H1 (cell line): ENCODE data around the gene CSF3. TPM values are rescaled to one million over a fixed set of nuclear protein-coding genes. Genes with fewer than 3 reads are reported as not detected.

Experiments used
- CTCF ChIA-PET: fragments of 300-600 bp; sonication (Branson Sonifier 250); formaldehyde crosslinking; loops from one replicate; lab custom pipeline; 2021; ENCODE audit not compliant: partially characterized antibody; lab: Charles Lee
- POLR2A ChIA-PET: fragments of 300-600 bp; sonication (Branson Sonifier 250); formaldehyde crosslinking; loops from one replicate; lab custom pipeline; 2021; ENCODE audit warnings: inconsistent platforms; ENCODE audit not compliant: partially characterized antibody; lab: Charles Lee
- DNase-seq, 2 experiments: peaks; one replicate each; pipeline versions ENCODE4 v3.0.0 to v3.0.0-alpha.2; 2010 to 2022; ENCODE audit warnings: low spot score in 2 of 2, low read depth in 1 of 2, mixed read lengths in 1 of 2
- FAIRE-seq: peaks from 2 replicates; lab custom pipeline; 2011; peaks lifted over from hg19 to GRCh38; lab: Jason Lieb, UNC
- H2AFZ ChIP-seq: 2 replicates; pipeline ENCODE4 v1.8.1; 2012; ENCODE audit warnings: low read length, inconsistent platforms
- H2AK5ac ChIP-seq: 2 replicates; pipeline ENCODE4 v1.6.1; 2013; ENCODE audit warnings: low read depth, low read length
- H2BK120ac ChIP-seq: replicated peaks from 2 replicates; pipeline ENCODE3; 2013; ENCODE audit warnings: low read depth, low read length, inconsistent platforms
- H2BK12ac ChIP-seq: 2 replicates; pipeline ENCODE4 v1.6.1; 2013; ENCODE audit warnings: low read depth, low read length
- H2BK15ac ChIP-seq: 2 replicates; pipeline ENCODE4 v1.6.1; 2013; ENCODE audit warnings: low read length
- H2BK20ac ChIP-seq: 2 replicates; pipeline ENCODE4 v1.6.1; 2013; ENCODE audit warnings: low read length
- H2BK5ac ChIP-seq: 2 replicates; pipeline ENCODE4 v1.6.1; 2013; ENCODE audit warnings: low read depth, low read length
- H3K14ac ChIP-seq: 2 replicates; pipeline ENCODE4 v1.6.1; 2013; ENCODE audit warnings: inconsistent platforms; ENCODE audit not compliant: insufficient read length
- H3K18ac ChIP-seq: 2 replicates; pipeline ENCODE4 v1.6.1; 2013; ENCODE audit warnings: low read length; ENCODE audit errors: extremely low read depth
- H3K23ac ChIP-seq: 2 replicates; pipeline ENCODE4 v1.6.1; 2013; ENCODE audit warnings: inconsistent platforms; ENCODE audit not compliant: insufficient read length
- H3K23me2 ChIP-seq: 2 replicates; pipeline ENCODE4 v1.6.1; 2013; ENCODE audit warnings: low read depth, low read length
- H3K27ac ChIP-seq: 2 replicates; pipeline ENCODE4 v1.6.1; 2011; ENCODE audit warnings: low read depth, low read length, inconsistent platforms
- H3K27me3 ChIP-seq, 4 experiments: replicated peaks in 1 of 4; 1 replicate in 1 of 4; 2 replicates in 3 of 4; pipeline versions ENCODE4 v1.6.1 to v1.8.1; 2011 to 2013; ENCODE audit warnings: low read length in 3 of 4, mild to moderate bottlenecking in 3 of 4, inconsistent platforms in 2 of 4, mixed read lengths in 2 of 4, moderate library complexity in 1 of 4; ENCODE audit not compliant: control insufficient read depth in 3 of 4, insufficient read depth in 3 of 4; ENCODE audit errors: extremely low read depth in 1 of 4
- H3K36me3 ChIP-seq, 4 experiments: 2 replicates each; pipeline versions ENCODE4 v1.6.1 to v1.8.1; 2011 to 2013; ENCODE audit warnings: mild to moderate bottlenecking in 4 of 4, low read length in 3 of 4, moderate library complexity in 2 of 4, control low read depth in 1 of 4, inconsistent platforms in 1 of 4; ENCODE audit not compliant: insufficient read depth in 4 of 4, control insufficient read depth in 2 of 4
- H3K4ac ChIP-seq: replicated peaks from 2 replicates; pipeline ENCODE3; 2013; ENCODE audit warnings: low read length, low read depth, mixed read lengths, inconsistent platforms; ENCODE audit not compliant: insufficient read length
- H3K4me1 ChIP-seq, 4 experiments: replicated peaks in 1 of 4; 1 replicate in 1 of 4; 2 replicates in 3 of 4; pipeline versions ENCODE4 v1.6.1 to v1.8.1; 2011 to 2013; ENCODE audit warnings: low read length in 3 of 4, inconsistent platforms in 2 of 4, mixed read lengths in 1 of 4; ENCODE audit not compliant: insufficient read depth in 4 of 4, control insufficient read depth in 3 of 4
- H3K4me2 ChIP-seq, 2 experiments: 2 replicates each; pipeline versions ENCODE4 v1.6.1 to v1.8.1; 2011 to 2013; ENCODE audit warnings: low read depth in 2 of 2, low read length in 2 of 2, control low read depth in 1 of 2, inconsistent platforms in 1 of 2, mild to moderate bottlenecking in 1 of 2; ENCODE audit not compliant: insufficient read depth in 1 of 2
- H3K4me3 ChIP-seq, 4 experiments: fragments of 200-600, 300-600 bp in 1 of 4; sonication (generic), shearing (Covaris generic), sonication (Bioruptor Twin) in 1 of 4; 2 replicates each; pipeline versions ENCODE4 v1.5.1 to v1.8.1; 2011 to 2016; ENCODE audit warnings: low read length in 4 of 4, low read depth in 3 of 4, control low read depth in 2 of 4, inconsistent platforms in 2 of 4, mild to moderate bottlenecking in 2 of 4, mixed read lengths in 1 of 4, moderate library complexity in 1 of 4; ENCODE audit not compliant: insufficient read depth in 2 of 4; ENCODE audit errors: extremely low read depth in 1 of 4
- H3K56ac ChIP-seq: replicated peaks from 2 replicates; pipeline ENCODE3; 2013; ENCODE audit warnings: low read depth, mild to moderate bottlenecking, mixed read lengths, low read length, inconsistent platforms; ENCODE audit not compliant: insufficient read length
- H3K79me1 ChIP-seq: 2 replicates; pipeline ENCODE4 v1.6.1; 2013; ENCODE audit warnings: low read depth, low read length, control low read depth
- H3K79me2 ChIP-seq, 2 experiments: 2 replicates each; pipeline versions ENCODE4 v1.6.1 to v1.8.1; 2012 to 2013; ENCODE audit warnings: low read length in 2 of 2, mild to moderate bottlenecking in 2 of 2, inconsistent platforms in 1 of 2; ENCODE audit not compliant: insufficient read depth in 2 of 2, control insufficient read depth in 1 of 2
- H3K9ac ChIP-seq, 4 experiments: replicated peaks in 1 of 4; 1 replicate in 1 of 4; 2 replicates in 3 of 4; pipeline versions ENCODE4 v1.6.1 to v1.8.1; 2011 to 2013; ENCODE audit warnings: low read depth in 3 of 4, low read length in 3 of 4, control low read depth in 2 of 4, mild to moderate bottlenecking in 2 of 4, moderate library complexity in 2 of 4, inconsistent platforms in 1 of 4; ENCODE audit errors: extremely low read depth in 1 of 4
- H3K9me3 ChIP-seq, 2 experiments: 2 replicates each; pipeline versions ENCODE4 v1.6.1 to v1.8.1; 2012 to 2013; ENCODE audit warnings: mild to moderate bottlenecking in 2 of 2, moderate library complexity in 2 of 2, control low read depth in 1 of 2, inconsistent platforms in 1 of 2, low read depth in 1 of 2, low read length in 1 of 2, mixed read lengths in 1 of 2; ENCODE audit not compliant: insufficient read depth in 2 of 2
- H4K20me1 ChIP-seq, 2 experiments: replicated peaks in 1 of 2; 2 replicates each; pipeline versions ENCODE3 to v1.8.1; 2011 to 2013; ENCODE audit warnings: inconsistent platforms in 2 of 2, low read length in 2 of 2, mild to moderate bottlenecking in 1 of 2; ENCODE audit not compliant: insufficient read depth in 2 of 2, control insufficient read depth in 1 of 2
- H4K5ac ChIP-seq: 2 replicates; pipeline ENCODE4 v1.6.1; 2013; ENCODE audit warnings: low read length, low read depth, mixed read lengths, inconsistent platforms; ENCODE audit not compliant: insufficient read length
- H4K8ac ChIP-seq: 2 replicates; pipeline ENCODE4 v1.8.0; 2013; ENCODE audit warnings: mild to moderate bottlenecking, moderate library complexity, low read length, inconsistent platforms; ENCODE audit not compliant: insufficient read depth; ENCODE audit errors: extremely low read depth
- H4K91ac ChIP-seq: replicated peaks from 2 replicates; pipeline ENCODE3; 2013; ENCODE audit warnings: low read length, mixed read lengths, inconsistent platforms; ENCODE audit not compliant: insufficient read length
- HDAC6 ChIP-seq: IDR thresholded peaks from one replicate; pipeline ENCODE4 v1.7.1; 2012; ENCODE audit warnings: low read depth, mild to moderate bottlenecking, inconsistent platforms, low read length, moderate library complexity
- MAFK ChIP-seq: IDR thresholded peaks from 2 replicates; pipeline ENCODE4 v1.6.1; 2012; ENCODE audit warnings: low read depth, mild to moderate bottlenecking, improper control_type of control experiment, low read length
- RBBP5 ChIP-seq: IDR thresholded peaks from 2 replicates; pipeline ENCODE4 v1.7.1; 2012; ENCODE audit warnings: low read depth, mild to moderate bottlenecking, inconsistent platforms, low read length, moderate library complexity, borderline replicate concordance
- TAF1 ChIP-seq: IDR thresholded peaks from 2 replicates; pipeline ENCODE4 v1.6.1; 2011; ENCODE audit warnings: mild to moderate bottlenecking, low read depth, low read length
- ZNF274 ChIP-seq: IDR thresholded peaks from 2 replicates; pipeline ENCODE4 v1.7.0; 2012; ENCODE audit warnings: low read length, borderline replicate concordance; ENCODE audit errors: extremely low read depth
- WGBS, 2 experiments: shearing (Covaris generic) in 1 of 2; methylation state at CpG; one replicate each; pipeline versions ENCODE4 v1.1.6 to v1.1.7; 2013 to 2015; ENCODE audit warnings: low lambda C conversion rate in 2 of 2, mixed read lengths in 2 of 2, inconsistent platforms in 1 of 2, low coverage in 1 of 2, missing lambda C conversion rate in 1 of 2; ENCODE audit not compliant: insufficient replicate concordance in 2 of 2, insufficient coverage in 1 of 2, insufficient read length in 1 of 2; ENCODE audit errors: extremely low coverage in 1 of 2, missing lambda C conversion rate in 1 of 2; 5-methylcytosine and 5-hydroxymethylcytosine counted together
- polyA plus RNA-seq, 7 experiments: library from polyadenylated mRNA; depleted of rRNA in 3 of 7; stranded (reverse) in 5 of 7; unstranded in 2 of 7; fragments of >200 nt in 5 of 7; fragments of 200-250 nt in 2 of 7; gene quantifications; 1 replicate in 5 of 7; 2 replicates in 1 of 7; 4 replicates in 1 of 7; pipeline versions ENCODE4 v1.2.1 to v1.2.3, GENCODE V29; 2011 to 2013; ENCODE audit warnings: missing spikeins in 2 of 7, mixed read lengths in 2 of 7
- total RNA-seq: library from RNA; stranded (reverse); fragmentation: NEBNext Ultra II Directional; extraction: Animal tissue kit (Norgen Biotek cat#: 25700); gene quantifications from 2 replicates; pipeline ENCODE4 v1.2.1, GENCODE V29; 2021

The CSF3 gene
- total and polyA plus RNA-seq, 2 of the 8 experiments (the other 6 are each of a cell fraction or from before 2014, with no cell fraction given): 0.03 TPM; not detected in 1

DNA sequence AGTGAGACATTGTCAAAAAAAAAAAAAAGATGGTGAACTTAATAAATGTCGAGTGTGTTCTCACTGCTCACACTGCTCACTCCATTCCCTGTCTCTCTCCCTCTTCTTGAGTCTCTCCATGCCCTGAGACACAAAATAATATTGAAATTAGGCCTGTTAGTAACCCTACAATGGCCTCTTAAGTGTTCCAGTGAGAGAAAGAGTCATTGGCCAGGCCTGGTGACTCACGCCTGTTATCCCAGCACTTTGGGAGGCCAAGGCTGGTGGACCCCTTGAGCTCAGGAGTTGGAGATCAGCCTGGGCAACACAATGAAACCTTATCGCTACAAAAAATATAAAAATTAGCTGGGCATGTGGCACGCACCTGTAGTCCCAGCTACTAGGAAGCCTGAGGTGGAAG, 16.2 kb upstream of the CSF3 start:
- no peak overlapping the region for H3K56ac ChIP-seq
- H4K5ac ChIP-seq: no peak overlapping the region
- FAIRE-seq (no peak), DNase-seq (no peak)
- no peak overlapping the region for H3K4me2 ChIP-seq
- no peak overlapping the region for H3K27ac ChIP-seq
- no peak overlapping the region for H2AK5ac ChIP-seq
- peaks cover 0 to 4% of the 10 kb centered on the region in 2 experiments for H4K20me1 ChIP-seq
- no peak overlapping the region for H2BK120ac ChIP-seq
- no peak overlapping the region for H3K4ac ChIP-seq
- H3K79me1 ChIP-seq: no peaks in the 10 kb centered on the region
- H4K8ac ChIP-seq: no peak overlapping the region
- H3K27me3 ChIP-seq: no peaks in the 10 kb centered on the region
- no peak overlapping the region for H2BK5ac ChIP-seq
- no peak overlapping the region for H3K18ac ChIP-seq
- no peak overlapping the region for H4K91ac ChIP-seq
- no peak overlapping the region for H2AFZ ChIP-seq
- H3K4me1 ChIP-seq: no peaks in the 10 kb centered on the region
- H3K9ac ChIP-seq: no peak overlapping the region
- H2BK15ac ChIP-seq: no peak overlapping the region
- ChIA-PET CTCF (interaction anchor here (0.7 to 2.5 kb wide), 4 partner anchors 11 to 540 kb away, joined by 3 to 11 read pairs (median 6); no protein-coding TSS in a partner anchor), POLR2A (interaction anchor here (1.2 to 3.0 kb wide), 4 partner anchors 9 to 19 kb away, joined by 3 to 13 read pairs (median 4); partner anchors contain the start of gene PSMD3)
- WGBS, 2 experiments: 91% methylated on average over 4 of the region's 4 CpGs; no CpG with 5 or more reads in 1 of the 2 experiments
- TF ChIP-seq RBBP5 (no peak), MAFK (no peak), HDAC6 (no peak), ZNF274 (no peak), TAF1 (no peak)
- no peak overlapping the region for H3K14ac ChIP-seq
- H2BK12ac ChIP-seq: no peak overlapping the region
- no peak overlapping the region for H2BK20ac ChIP-seq
- H3K4me3 ChIP-seq: no peak overlapping the region
- no peaks in the 10 kb centered on the region for H3K9me3 ChIP-seq
- no peaks in the 10 kb centered on the region for H3K79me2 ChIP-seq
- H3K23me2 ChIP-seq: no peaks in the 10 kb centered on the region
- peaks cover 17 to 35% (median 28%) of the 10 kb centered on the region in 4 experiments for H3K36me3 ChIP-seq
- H3K23ac ChIP-seq: no peak overlapping the region
